ENCODE data around the gene ADORA1.

The ADORA1 gene

GRCh38 chr1:203127666-203128430 lies at the start of gene ADORA1:
Gene ADORA1, plus strand, starts transcription at chr1:203127726. Its CDS starts 1,116 bp downstream, at chr1:203128842.
- peak; percentile 66 for DNase-seq

GRCh38 chr1:203077956-203078355 lies 49.6 kb upstream of the ADORA1 start:
- no peak for DNase-seq

GRCh38 chr1:203078478-203078877 lies 49.0 kb upstream of the ADORA1 start:
- DNase-seq: no peak

- no peak for DNase-seq
Measured at GRCh38 chr1:203080456-203080855, 47.1 kb upstream of the ADORA1 start.

- no peak for DNase-seq
Measured at GRCh38 chr1:203081465-203082230, 45.9 kb upstream of the ADORA1 start.

- no peak for DNase-seq
Measured at GRCh38 chr1:203082231-203082505, 45.4 kb upstream of the ADORA1 start.

- no peak for DNase-seq
Measured at GRCh38 chr1:203082571-203083462, 44.7 kb upstream of the ADORA1 start.

GRCh38 chr1:203083463-203083921 lies 44.0 kb upstream of the ADORA1 start:
- no peak for DNase-seq

GRCh38 chr1:203084588-203085527 lies 42.7 kb upstream of the ADORA1 start:
- DNase-seq: no peak

- DNase-seq: peak; percentile 57
Measured at GRCh38 chr1:203085528-203086406, 41.8 kb upstream of the ADORA1 start, which contains the start of gene MYOG. Gene MYOG, minus strand, starts transcription at chr1:203086012. Its CDS starts 51 bp downstream, at chr1:203085961.

GRCh38 chr1:203086992-203087763 lies 40.3 kb upstream of the ADORA1 start:
- no peak for DNase-seq

GRCh38 chr1:203088441-203088840 lies 39.1 kb upstream of the ADORA1 start:
- no peak for DNase-seq

- no peak for DNase-seq
Measured at GRCh38 chr1:203089001-203089650, 38.4 kb upstream of the ADORA1 start.

GRCh38 chr1:203089651-203090045 lies 37.9 kb upstream of the ADORA1 start:
- no peak for DNase-seq

- DNase-seq: no peak
Measured at GRCh38 chr1:203090421-203091198, 36.9 kb upstream of the ADORA1 start.

GRCh38 chr1:203091199-203091477 lies 36.4 kb upstream of the ADORA1 start:
- DNase-seq: no peak

- DNase-seq: no peak
Measured at GRCh38 chr1:203091761-203092330, 35.7 kb upstream of the ADORA1 start.

GRCh38 chr1:203093754-203094410 lies 33.6 kb upstream of the ADORA1 start:
- no peak for DNase-seq

Measured in NCI-H1092 treated with DMSO at 0.1 percent for 48 hours (cell line).